K562 (cell line): ENCODE measurements around the gene MEIS1. TPM values are rescaled to one million over a fixed set of nuclear protein-coding genes. Genes with fewer than 3 reads are reported as not detected.

Experiments used
- CEBPB ChIP-seq: fragments of 450-650 bp; IDR thresholded peaks from 2 replicates; pipeline ENCODE4 v1.6.1; 2016; ENCODE audit warnings: missing genetic modification characterization, missing compliant biosample characterization
- ELF4 ChIP-seq: fragments of 450-650 bp; formaldehyde crosslinking; IDR thresholded peaks from 2 replicates; pipeline ENCODE4 v1.4.0; 2022; ENCODE audit warnings: missing genetic modification characterization
- EP400 ChIP-seq: fragments of 450-650 bp; IDR thresholded peaks from 2 replicates; pipeline ENCODE4 v1.6.1; 2017; ENCODE audit warnings: antibody characterized with exemption, mild to moderate bottlenecking, moderate library complexity
- FIP1L1 ChIP-seq: fragments of 200-400 bp; formaldehyde crosslinking; IDR thresholded peaks from 2 replicates; pipeline ENCODE4 v1.6.1; 2018; ENCODE audit warnings: mild to moderate bottlenecking, low read depth, low read length; ENCODE audit not compliant: poor library complexity, severe bottlenecking
- FOS ChIP-seq: IDR thresholded peaks from 3 replicates; pipeline ENCODE4 v1.6.1; 2011; ENCODE audit not compliant: insufficient read length; ENCODE audit errors: extremely low read depth
- FOSL1 ChIP-seq: fragments of 200-800 bp; sonication (Bioruptor generic); conservative IDR thresholded peaks from 2 replicates; pipeline ENCODE4 v1.6.1; 2016; ENCODE audit warnings: missing genetic modification characterization, missing compliant biosample characterization
- HMGN3 ChIP-seq: IDR thresholded peaks from 2 replicates; pipeline ENCODE4 v1.6.1; 2011; ENCODE audit warnings: borderline replicate concordance, low read depth, mild to moderate bottlenecking, mixed read lengths, low read length; ENCODE audit not compliant: insufficient read length; ENCODE audit errors: extremely low read depth
- KLF10 ChIP-seq: fragments of 250-450 bp; sonication (Bioruptor Pico); IDR thresholded peaks from 2 replicates; pipeline ENCODE4 v1.6.1; 2021; ENCODE audit warnings: matching md5 sums
- MTA2 ChIP-seq: fragments of 450-650 bp; IDR thresholded peaks from 2 replicates; pipeline ENCODE4 v1.6.1; 2016; ENCODE audit warnings: low read depth
- NBN ChIP-seq: fragments of 450-650 bp; IDR thresholded peaks from 2 replicates; pipeline ENCODE4 v1.6.1; 2016; ENCODE audit warnings: low read depth, mild to moderate bottlenecking
- NCOA1 ChIP-seq: fragments of 450-650 bp; IDR thresholded peaks from 2 replicates; pipeline ENCODE4 v1.6.1; 2016; ENCODE audit warnings: low read depth
- RAD21 ChIP-seq, 2 experiments: fragments of 250-450 bp in 1 of 2; fragments of 450-650 bp in 1 of 2; sonication (Bioruptor Pico) in 1 of 2; formaldehyde crosslinking in 1 of 2; IDR thresholded peaks in 1 of 2; conservative IDR thresholded peaks in 1 of 2; 2 replicates each; pipeline versions ENCODE4 v1.4.0 to v1.8.0; 2020 to 2022; ENCODE audit warnings: mild to moderate bottlenecking in 2 of 2, moderate library complexity in 1 of 2
- RBM39 ChIP-seq: fragments of 200-400 bp; formaldehyde crosslinking; optimal IDR thresholded peaks from 2 replicates; pipeline ENCODE3; 2018; ENCODE audit warnings: low read depth, low read length
- SIN3A ChIP-seq, 2 experiments: fragments of 150-350 bp in 1 of 2; IDR thresholded peaks; 2 replicates each; pipeline ENCODE4 v1.6.1; 2011 to 2016; ENCODE audit warnings: borderline replicate concordance in 2 of 2, low read depth in 2 of 2, low read length in 2 of 2, mild to moderate bottlenecking in 2 of 2, moderate library complexity in 2 of 2; ENCODE audit not compliant: control insufficient read depth in 1 of 2
- SMAD3 ChIP-seq: fragments of 450-650 bp; formaldehyde crosslinking; conservative IDR thresholded peaks from 2 replicates; pipeline ENCODE4 v1.4.0; 2020; ENCODE audit warnings: mild to moderate bottlenecking
- SMC3 ChIP-seq: conservative IDR thresholded peaks from 2 replicates; pipeline ENCODE4 v1.6.1; 2011; ENCODE audit warnings: low read depth, low read length, improper control_type of control experiment; ENCODE audit not compliant: insufficient read depth
- TBL1XR1 ChIP-seq, 2 experiments: IDR thresholded peaks; 2 replicates each; pipeline ENCODE4 v1.6.1; 2012; ENCODE audit warnings: improper control_type of control experiment in 2 of 2, low read length in 2 of 2, mild to moderate bottlenecking in 1 of 2
- TCF7 ChIP-seq: sonication (generic); IDR thresholded peaks from 2 replicates; pipeline ENCODE4 v1.6.1; 2016; ENCODE audit warnings: antibody characterized with exemption, borderline replicate concordance
- ZC3H4 ChIP-seq: sonication (generic); formaldehyde crosslinking; IDR thresholded peaks from 2 replicates; pipeline ENCODE4 v1.9.0; 2021; ENCODE audit warnings: missing genetic modification reagents, borderline replicate concordance
- polyA plus RNA-seq, 8 experiments: library from polyadenylated mRNA; depleted of rRNA in 4 of 8; stranded (reverse) in 5 of 8; unstranded in 3 of 8; fragments of >200 nt; fragmentation: Nextera tagmentation in 2 of 8; fragmentation: Illumina TruSeq in 1 of 8; extraction: Ambion mirVana in 2 of 8; extraction: Trizol in 1 of 8; gene quantifications; 2 replicates each; pipeline versions ENCODE4 v1.2.1 to v1.2.3, GENCODE V29; 2011 to 2014; ENCODE audit warnings: inconsistent platforms in 1 of 8, missing spikeins in 1 of 8
- total RNA-seq, 7 experiments: library from RNA; depleted of rRNA in 6 of 7; stranded (reverse); fragments of >200 nt in 6 of 7; fragmentation: Illumina TruSeq in 2 of 7; extraction: Trizol in 2 of 7; gene quantifications; 2 replicates each; pipeline versions ENCODE4 v1.2.1 to v1.2.3, GENCODE V29; 2011 to 2021; ENCODE audit warnings: low replicate concordance in 1 of 7
- TF ChIP-seq, protein P1 (sequence below), 2 experiments: fragments of 200-800 bp in 1 of 2; sonication (Bioruptor generic) in 1 of 2; sonication (generic) in 1 of 2; formaldehyde crosslinking in 1 of 2; IDR thresholded peaks in 1 of 2; conservative IDR thresholded peaks in 1 of 2; 2 replicates each; pipeline versions ENCODE4 v1.5.0 to v1.6.1; 2016 to 2020; ENCODE audit warnings: missing compliant biosample characterization in 1 of 2, missing genetic modification characterization in 1 of 2, missing genetic modification reagents in 1 of 2
- TF ChIP-seq, protein P2 (sequence below): IDR thresholded peaks from 2 replicates; pipeline ENCODE4 v1.6.1; 2012; ENCODE audit warnings: low read depth, low read length, improper control_type of control experiment, borderline replicate concordance
- TF ChIP-seq, protein P3 (sequence below): fragments of 450-650 bp; IDR thresholded peaks from 2 replicates; pipeline ENCODE4 v1.6.1; 2018; ENCODE audit not compliant: partially characterized antibody

Gene MEIS1
- total and polyA plus RNA-seq, 9 of the 15 experiments (the other 6 are each of a cell fraction or from before 2014, with no cell fraction given) = 2.3 to 9.0 (median 5.9) TPM

DNA sequence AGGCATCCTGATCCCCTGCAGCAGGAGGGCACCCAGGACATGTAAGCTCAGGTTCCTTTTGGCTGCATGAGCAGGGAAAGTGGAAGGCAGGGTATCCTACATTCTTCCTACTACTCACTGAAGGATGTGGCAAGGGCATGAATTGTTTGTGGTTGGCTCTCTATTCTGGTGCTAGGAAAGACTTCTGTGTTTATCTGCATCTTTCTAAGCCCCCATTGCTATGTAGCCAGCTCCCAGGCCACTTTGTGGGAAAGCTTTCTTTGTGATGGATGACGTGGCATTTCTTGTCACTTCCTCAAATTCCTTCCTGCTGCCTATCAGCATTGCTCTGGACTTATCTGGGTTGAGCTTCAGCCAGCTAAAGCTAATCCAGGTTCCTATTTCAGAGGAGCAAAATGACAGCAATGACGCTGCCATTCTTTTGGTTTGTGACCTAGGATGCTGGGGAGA lies 46.2 kb downstream of the MEIS1 start (continued):
- TF ChIP-seq, protein P1, sequence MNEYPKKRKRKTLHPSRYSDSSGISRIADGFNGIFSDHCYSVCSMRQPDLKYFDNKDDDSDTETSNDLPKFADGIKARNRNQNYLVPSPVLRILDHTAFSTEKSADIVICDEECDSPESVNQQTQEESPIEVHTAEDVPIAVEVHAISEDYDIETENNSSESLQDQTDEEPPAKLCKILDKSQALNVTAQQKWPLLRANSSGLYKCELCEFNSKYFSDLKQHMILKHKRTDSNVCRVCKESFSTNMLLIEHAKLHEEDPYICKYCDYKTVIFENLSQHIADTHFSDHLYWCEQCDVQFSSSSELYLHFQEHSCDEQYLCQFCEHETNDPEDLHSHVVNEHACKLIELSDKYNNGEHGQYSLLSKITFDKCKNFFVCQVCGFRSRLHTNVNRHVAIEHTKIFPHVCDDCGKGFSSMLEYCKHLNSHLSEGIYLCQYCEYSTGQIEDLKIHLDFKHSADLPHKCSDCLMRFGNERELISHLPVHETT (CRISPR knock-in tag; conservative IDR thresholded peaks at IDR 0.05 in 1 of 2, IDR thresholded peaks at IDR 0.05 in 1 of 2) = peak in 1 of 2 experiments; percentile 69; a peak in 1 of 4 replicates
- TF ChIP-seq SMC3 (no peak), CEBPB (no peak), RBM39 (no peak), KLF10 (CRISPR knock-in tag) (no peak), TCF7 (peak; percentile 28; the same call in 1 of the 2 replicates), FOSL1 (tag) (peak; percentile 71), HMGN3 (peak; percentile 39), NCOA1 (peak; percentile 71; the same call in 1 of the 2 replicates), NBN (peak; percentile 90), FIP1L1 (no peak), TBL1XR1 (IDR thresholded peaks at IDR 0.05; ENCODE audit: low read length in 2 of 2) (peak; percentile 25 to 69; a peak in 3 of 4 replicates), ZC3H4 (CRISPR knock-in tag) (no peak), FOS (peak; percentile 8), RAD21 (CRISPR knock-in tag; conservative IDR thresholded peaks at IDR 0.05 in 1 of 2, IDR thresholded peaks at IDR 0.05 in 1 of 2) (peak; percentile 7 to 29; a peak in 2 of 4 replicates), MTA2 (peak; percentile 49; the same call in 1 of the 2 replicates), SIN3A (IDR thresholded peaks at IDR 0.05; ENCODE audit: borderline replicate concordance in 2 of 2, control insufficient read depth in 1 of 2, low read depth in 2 of 2, low read length in 2 of 2) (no peak), ELF4 (CRISPR knock-in tag) (peak; percentile 71; the same call in 1 of the 2 replicates), EP400 (peak; percentile 83), SMAD3 (CRISPR knock-in tag) (no peak; the same call in 1 of the 2 replicates)
- TF ChIP-seq, protein P2, sequence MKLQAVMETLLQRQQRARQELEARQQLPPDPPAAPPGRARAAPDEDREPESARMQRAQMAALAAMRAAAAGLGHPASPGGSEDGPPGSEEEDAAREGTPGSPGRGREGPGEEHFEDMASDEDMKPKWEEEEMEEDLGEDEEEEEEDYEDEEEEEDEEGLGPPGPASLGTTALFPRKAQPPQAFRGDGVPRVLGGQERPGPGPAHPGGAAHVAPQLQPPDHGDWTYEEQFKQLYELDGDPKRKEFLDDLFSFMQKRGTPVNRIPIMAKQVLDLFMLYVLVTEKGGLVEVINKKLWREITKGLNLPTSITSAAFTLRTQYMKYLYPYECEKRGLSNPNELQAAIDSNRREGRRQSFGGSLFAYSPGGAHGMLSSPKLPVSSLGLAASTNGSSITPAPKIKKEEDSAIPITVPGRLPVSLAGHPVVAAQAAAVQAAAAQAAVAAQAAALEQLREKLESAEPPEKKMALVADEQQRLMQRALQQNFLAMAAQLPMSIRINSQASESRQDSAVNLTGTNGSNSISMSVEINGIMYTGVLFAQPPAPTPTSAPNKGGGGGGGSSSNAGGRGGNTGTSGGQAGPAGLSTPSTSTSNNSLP = peak; percentile 87
- TF ChIP-seq, protein P3, sequence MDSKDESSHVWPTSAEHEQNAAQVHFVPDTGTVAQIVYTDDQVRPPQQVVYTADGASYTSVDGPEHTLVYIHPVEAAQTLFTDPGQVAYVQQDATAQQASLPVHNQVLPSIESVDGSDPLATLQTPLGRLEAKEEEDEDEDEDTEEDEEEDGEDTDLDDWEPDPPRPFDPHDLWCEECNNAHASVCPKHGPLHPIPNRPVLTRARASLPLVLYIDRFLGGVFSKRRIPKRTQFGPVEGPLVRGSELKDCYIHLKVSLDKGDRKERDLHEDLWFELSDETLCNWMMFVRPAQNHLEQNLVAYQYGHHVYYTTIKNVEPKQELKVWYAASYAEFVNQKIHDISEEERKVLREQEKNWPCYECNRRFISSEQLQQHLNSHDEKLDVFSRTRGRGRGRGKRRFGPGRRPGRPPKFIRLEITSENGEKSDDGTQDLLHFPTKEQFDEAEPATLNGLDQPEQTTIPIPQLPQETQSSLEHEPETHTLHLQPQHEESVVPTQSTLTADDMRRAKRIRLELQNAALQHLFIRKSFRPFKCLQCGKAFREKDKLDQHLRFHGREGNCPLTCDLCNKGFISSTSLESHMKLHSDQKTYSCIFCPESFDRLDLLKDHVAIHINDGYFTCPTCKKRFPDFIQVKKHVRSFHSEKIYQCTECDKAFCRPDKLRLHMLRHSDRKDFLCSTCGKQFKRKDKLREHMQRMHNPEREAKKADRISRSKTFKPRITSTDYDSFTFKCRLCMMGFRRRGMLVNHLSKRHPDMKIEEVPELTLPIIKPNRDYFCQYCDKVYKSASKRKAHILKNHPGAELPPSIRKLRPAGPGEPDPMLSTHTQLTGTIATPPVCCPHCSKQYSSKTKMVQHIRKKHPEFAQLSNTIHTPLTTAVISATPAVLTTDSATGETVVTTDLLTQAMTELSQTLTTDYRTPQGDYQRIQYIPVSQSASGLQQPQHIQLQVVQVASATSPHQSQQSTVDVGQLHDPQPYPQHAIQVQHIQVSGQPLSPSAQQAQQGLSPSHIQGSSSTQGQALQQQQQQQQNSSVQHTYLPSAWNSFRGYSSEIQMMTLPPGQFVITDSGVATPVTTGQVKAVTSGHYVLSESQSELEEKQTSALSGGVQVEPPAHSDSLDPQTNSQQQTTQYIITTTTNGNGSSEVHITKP = no peak
